LNCaP clone FGC (cell line): ENCODE results near the gene AOC3.

Experiments
- DNase-seq: peaks from one replicate; pipeline ENCODE4 v3.0.0-alpha.2; 2011; ENCODE audit warnings: low read depth
- H3K4me3 ChIP-seq: 2 replicates; pipeline ENCODE4 v1.5.1; 2011; ENCODE audit warnings: mild to moderate bottlenecking, low read depth, low read length, control low read depth
- TF ChIP-seq, protein P1 (sequence below): IDR thresholded peaks from 2 replicates; pipeline ENCODE4 v1.5.1; 2012; ENCODE audit warnings: mild to moderate bottlenecking; ENCODE audit not compliant: control insufficient read depth, insufficient read depth; ENCODE audit errors: extremely low read depth

The AOC3 gene

DNA sequence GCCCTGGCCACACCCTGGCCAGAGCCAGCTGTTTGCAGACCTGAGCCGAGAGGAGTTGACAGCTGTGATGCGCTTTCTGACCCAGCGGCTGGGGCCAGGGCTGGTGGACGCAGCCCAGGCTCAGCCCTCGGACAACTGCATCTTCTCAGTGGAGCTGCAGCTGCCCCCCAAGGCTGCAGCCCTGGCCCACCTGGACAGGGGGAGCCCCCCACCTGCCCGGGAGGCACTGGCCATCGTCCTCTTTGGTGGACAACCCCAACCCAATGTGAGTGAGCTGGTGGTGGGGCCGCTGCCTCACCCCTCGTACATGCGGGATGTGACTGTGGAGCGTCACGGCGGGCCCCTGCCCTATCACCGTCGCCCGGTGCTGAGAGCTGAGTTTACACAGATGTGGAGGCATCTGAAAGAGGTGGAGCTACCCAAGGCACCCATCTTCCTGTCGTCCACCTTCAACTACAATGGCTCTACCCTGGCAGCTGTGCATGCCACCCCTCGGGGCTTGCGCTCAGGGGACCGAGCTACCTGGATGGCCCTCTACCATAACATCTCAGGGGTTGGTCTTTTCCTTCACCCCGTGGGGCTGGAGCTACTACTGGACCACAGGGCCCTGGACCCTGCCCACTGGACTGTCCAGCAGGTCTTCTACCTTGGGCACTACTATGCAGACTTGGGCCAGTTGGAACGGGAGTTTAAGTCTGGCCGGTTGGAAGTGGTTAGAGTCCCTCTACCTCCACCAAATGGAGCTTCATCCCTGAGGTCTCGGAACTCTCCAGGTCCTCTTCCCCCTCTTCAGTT is 6.0 kb upstream of the AOC3 start:
- no peak for DNase-seq
- H3K4me3 ChIP-seq = no peak overlapping the region
- TF ChIP-seq, protein P1, sequence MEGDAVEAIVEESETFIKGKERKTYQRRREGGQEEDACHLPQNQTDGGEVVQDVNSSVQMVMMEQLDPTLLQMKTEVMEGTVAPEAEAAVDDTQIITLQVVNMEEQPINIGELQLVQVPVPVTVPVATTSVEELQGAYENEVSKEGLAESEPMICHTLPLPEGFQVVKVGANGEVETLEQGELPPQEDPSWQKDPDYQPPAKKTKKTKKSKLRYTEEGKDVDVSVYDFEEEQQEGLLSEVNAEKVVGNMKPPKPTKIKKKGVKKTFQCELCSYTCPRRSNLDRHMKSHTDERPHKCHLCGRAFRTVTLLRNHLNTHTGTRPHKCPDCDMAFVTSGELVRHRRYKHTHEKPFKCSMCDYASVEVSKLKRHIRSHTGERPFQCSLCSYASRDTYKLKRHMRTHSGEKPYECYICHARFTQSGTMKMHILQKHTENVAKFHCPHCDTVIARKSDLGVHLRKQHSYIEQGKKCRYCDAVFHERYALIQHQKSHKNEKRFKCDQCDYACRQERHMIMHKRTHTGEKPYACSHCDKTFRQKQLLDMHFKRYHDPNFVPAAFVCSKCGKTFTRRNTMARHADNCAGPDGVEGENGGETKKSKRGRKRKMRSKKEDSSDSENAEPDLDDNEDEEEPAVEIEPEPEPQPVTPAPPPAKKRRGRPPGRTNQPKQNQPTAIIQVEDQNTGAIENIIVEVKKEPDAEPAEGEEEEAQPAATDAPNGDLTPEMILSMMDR = no peak

DNA sequence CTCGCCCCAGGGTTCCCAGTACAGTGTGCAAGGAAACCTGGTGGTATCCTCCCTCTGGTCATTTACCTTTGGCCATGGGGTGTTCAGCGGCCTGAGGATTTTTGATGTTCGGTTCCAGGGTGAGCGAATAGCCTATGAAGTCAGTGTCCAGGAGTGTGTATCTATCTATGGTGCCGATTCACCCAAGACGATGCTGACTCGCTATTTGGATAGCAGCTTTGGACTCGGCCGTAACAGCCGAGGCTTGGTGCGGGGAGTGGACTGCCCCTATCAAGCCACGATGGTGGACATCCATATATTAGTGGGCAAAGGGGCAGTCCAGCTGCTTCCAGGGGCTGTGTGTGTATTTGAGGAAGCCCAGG is 5.5 kb upstream of the AOC3 start:
- DNase-seq = no peak
- TF ChIP-seq, protein P1 = no peak
- no peak overlapping the region for H3K4me3 ChIP-seq

DNA sequence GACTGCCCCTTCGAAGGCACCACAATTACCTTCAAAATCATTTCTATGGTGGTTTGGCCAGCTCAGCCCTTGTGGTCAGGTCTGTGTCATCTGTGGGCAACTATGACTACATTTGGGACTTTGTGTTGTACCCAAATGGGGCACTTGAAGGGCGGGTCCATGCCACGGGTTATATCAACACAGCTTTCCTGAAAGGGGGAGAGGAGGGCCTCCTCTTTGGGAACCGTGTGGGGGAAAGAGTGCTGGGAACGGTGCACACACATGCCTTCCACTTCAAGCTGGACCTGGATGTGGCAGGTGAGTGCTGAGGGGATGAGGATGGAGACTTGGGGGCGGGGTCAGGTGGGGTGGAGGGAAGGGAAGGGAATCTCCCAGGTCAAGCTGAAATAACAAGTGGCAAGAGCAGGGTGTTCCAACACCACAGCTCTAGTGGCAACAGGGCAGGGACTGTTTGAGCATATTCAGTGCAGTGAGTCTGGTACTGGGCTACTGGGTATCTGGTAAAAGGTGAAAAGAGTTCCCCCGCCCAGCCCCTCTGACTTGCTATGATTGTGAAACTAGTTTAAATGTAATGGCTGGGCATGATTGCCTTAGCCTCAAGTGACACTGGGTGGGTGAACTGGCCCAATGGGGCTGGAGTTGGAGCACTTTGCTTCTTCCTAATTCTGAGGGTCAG is 4.9 kb upstream of the AOC3 start:
- no peak overlapping the region for H3K4me3 ChIP-seq
- TF ChIP-seq, protein P1 = no peak
- no peak for DNase-seq

DNA sequence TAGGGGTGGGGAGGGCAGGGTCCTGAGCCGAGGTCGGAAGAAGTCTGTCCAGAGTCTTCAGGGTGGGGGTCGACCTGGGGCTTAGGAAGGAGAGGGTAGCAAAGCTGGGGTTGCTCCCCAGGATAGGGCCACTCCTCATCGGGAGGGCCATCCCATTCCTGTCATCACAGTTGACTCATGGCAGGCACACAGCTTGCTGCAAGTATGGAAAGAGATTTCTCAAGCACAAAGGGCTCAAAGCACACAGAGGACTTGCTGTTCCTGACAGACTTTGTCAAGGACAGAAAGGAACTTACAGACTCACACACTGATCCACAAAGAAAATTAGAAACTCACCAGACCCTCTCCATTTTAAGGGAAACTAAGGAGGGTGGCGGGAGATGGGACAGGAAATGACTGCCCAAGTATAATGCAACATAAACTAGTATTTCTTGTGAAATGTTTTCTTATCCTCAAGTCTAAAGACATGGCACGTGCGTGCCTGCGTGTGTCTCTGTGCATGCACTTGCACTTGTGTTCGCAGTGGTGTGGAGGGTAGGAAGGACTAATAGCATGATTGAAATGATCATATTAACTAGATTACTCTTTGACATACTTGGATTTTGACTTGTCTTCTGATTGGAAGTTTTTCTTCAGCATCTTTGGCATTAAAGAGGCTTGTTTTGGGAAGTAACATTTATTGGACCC is 4.3 kb upstream of the AOC3 start:
- DNase-seq = no peak
- TF ChIP-seq, protein P1 = no peak
- no peak overlapping the region for H3K4me3 ChIP-seq

DNA sequence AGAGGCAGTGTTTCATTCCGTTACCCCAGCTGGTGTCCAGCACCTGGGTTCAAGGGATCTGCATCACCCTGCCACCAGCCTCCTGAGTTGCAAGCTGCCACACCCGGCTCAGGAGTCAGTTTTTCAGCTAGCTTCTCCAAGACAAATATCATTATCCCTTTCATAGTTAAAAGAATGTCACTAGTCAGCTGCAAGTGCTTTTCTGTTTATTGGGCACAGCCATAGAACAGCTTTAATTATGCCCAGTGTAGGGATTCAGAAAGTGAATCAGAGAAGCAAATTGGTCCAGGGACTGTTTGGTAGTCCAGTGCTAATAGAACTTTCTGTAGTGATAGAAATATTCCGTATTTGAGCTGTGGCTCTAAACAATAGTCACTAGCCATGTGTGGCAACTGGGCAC is 2.9 kb upstream of the AOC3 start:
- no peak overlapping the region for H3K4me3 ChIP-seq
- no peak for DNase-seq
- TF ChIP-seq, protein P1 = no peak

DNA sequence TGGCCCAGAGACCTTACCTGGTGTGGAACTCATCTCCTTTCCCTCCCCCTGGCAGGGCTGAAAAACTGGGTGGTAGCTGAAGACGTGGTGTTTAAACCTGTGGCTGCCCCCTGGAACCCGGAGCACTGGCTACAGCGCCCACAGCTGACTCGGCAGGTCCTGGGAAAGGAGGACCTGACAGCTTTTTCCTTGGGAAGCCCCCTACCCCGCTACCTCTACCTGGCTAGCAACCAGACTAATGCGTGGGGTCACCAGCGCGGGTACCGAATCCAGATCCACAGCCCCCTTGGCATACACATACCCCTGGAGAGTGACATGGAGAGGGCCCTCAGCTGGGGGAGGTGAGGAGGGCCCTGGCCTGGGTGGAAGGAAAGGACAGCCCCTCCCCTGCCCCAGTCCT is 2.0 kb upstream of the AOC3 start:
- DNase-seq = no peak
- TF ChIP-seq, protein P1 = no peak
- no peak overlapping the region for H3K4me3 ChIP-seq
